NT2/D1 (cell line): ENCODE measurements around the gene VSTM2B.

ENCODE experiments used
- SUZ12 ChIP-seq: IDR thresholded peaks from 2 replicates; pipeline ENCODE4 v1.6.1; 2011; ENCODE audit not compliant: insufficient read length, insufficient read depth; ENCODE audit errors: extremely low read depth
- YY1 ChIP-seq: IDR thresholded peaks from 2 replicates; pipeline ENCODE4 v1.6.1; 2011; ENCODE audit not compliant: insufficient read length, insufficient read depth
- ZNF274 ChIP-seq: IDR thresholded peaks from 2 replicates; pipeline ENCODE4 v1.6.1; 2011; ENCODE audit warnings: mild to moderate bottlenecking, low read depth, low read length

DNA sequence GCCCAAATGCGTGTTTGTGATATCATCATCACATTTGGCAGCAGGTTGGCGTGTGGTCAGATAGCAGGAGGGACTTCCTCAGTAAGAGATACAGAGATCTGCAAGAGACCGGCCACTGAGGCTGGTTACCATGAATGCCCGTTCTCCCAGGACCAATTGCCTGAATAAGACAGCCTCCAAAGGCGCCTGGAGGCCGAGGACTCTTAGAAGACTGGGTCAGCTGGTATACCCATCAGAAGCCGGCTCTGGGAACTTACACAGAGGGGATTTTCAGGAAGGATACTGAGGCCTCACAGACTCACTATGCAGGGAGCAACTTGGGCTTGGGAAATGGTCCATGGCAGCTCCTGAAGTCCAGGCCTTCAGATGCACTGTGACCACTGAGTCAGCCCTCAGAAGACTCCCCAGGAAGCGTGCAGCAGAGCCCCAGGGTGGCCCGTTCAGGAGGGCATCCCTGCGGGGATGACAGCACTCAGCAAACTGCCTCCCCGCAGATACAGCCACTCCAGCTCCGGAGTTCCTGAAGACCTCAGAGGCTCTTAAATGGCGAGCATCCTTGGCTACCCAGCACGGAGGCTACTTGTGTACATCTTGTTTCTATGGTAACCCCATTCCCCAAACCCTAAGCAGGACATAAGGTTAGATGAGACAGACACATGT is 26.4 kb upstream of the VSTM2B start:
- TF ChIP-seq YY1 (no peak), SUZ12 (no peak), ZNF274 (no peak)
